ENCODE measurements around the gene RILP.

RILP gene

DNA sequence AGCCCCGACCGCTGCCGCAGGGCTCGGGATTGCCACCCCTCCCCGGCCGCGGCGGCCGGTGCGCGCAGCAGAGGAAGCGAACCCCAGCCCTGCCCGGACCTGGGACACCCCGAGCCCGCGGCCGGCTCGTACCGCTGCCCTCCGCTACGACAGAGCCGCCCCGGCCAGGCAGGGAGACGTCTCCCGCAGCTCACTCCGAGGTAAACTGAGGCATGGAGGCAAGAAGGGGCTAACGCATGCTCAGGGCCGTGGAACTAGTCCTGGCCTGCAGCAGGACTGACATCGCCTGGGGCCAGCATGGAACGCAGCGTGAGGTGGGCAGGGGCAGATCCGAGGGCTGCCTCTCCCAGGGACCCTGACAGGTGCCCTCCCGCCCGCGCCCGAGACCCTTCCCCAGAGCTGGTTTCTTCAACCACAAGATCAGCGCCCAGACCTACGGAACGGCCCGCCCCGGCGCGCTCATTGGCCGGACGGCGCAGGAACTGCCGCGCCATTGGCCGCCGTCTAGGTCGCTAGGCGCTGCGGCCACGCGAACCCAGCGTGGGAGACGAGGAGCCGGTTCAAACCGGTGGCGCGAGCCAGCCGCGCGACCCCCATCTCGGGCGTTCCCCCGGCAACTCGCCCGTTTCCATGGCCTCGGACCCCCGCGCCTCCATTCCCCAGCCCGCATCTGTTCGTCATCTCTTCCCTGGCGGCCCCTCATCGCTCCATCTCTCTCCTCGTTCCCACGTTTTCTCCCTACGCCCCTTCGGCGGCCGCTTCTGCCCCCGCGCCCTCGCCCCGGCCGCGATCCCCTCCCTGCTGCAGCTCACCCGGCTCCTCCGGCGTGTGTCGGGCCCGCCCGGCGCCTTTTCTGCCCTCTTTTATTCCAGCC lies 21.4 kb downstream of the RILP start, which contains the start of gene SLC43A2:
SLC43A2 (minus strand) TSS at position 853 of the 874 bp plus-strand sequence. CDS start 960 bp downstream, outside the sequence.
- DNase-seq: peak; percentile 69

DNA sequence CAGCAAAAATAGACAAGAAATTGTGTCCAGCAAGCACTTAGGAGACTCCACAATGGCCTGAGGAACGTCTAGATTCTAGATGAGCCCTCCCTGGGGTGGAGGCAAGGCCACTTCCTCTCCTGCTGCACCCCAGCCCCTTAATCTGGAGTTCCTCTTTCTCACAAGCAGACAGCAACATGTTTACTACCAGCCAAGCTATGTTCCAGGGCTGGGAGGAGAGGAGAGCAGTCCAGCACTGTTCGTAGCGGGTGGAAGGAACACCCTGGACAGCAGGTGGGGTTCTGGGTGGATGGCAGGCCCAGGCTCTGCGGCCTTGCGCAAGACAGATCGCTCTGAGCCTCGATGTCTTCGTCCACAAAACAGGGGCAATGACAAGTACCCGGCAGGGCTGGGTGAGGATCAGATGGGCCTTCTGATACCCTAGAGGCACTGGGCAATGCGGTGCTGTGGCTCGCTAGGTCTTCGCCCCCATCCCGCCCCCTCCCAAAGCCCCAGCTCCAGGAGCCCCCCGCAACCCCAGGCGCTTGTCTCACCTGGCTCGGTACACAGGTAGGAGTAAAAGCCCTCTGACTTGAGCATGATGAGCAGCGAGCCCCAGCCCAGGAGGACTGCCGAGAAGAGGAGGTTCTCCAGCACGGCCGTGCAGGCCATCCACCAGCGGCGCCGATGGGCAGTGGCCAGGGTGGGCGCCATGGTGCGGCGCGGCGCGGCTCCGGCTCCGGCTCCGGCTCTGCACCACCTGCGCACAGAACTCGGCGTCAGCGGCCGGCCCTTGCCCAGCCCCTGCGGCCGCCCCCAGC lies 22.3 kb downstream of the RILP start:
- DNase-seq: no peak

DNA sequence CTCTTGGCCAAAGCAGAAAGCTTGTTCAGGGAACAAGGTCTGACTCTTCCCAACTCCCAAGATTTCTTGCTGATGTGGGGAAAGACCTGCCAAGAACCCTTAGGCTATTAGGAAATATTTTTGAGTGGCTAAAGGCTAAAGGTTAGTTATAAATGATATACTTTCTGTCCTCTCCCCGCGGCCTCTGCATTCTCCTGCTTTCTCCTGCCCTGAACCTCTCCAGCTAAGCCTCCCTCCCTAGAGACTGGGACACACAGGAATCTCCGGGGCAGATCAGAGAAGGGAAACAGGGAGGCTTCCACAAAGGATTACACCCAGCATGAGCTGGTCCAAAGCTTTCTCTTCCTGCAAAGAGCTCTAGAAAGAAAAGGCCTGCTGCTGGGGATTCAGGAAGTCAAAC lies 23.3 kb downstream of the RILP start:
- DNase-seq: no peak

DNA sequence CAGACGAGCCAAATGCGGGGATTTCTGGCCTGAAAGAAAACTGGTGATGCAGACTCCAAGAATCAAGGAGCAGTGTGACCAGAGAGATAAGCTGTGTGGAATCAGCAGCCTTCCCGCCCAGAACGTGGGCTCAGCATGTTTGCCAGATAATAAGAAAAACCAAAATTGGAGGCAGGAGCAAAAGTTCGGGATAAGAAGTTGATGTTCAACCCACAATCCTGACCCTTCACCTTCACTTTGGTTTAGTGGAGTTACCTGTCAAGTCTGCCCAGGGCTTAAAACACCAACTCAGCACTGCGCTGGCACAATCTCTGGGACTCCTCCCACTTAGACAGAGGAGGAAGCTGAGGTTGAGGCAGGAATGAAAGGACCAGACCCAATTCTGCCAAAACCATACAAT lies 24.1 kb downstream of the RILP start:
- DNase-seq: no peak

DNA sequence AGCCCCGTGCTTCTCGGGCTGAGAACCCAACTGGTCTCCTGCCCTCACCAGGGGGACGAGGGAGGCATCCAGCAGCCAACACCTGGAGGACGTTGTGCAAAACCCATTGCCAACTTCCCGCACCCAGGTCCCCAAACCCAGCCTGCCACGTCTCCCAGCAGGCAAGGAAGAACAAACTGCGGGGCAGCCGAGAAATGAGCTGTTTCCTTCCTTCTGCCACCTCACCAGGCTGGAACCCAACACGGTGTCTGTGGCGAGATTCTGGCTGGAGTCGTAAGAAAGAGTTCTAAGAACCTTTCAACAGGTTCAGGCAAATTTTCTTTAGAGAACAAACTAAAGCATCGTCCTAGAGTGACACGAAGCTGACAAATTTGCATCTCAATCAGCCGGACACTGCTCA lies 24.6 kb downstream of the RILP start:
- DNase-seq: no peak

DNA sequence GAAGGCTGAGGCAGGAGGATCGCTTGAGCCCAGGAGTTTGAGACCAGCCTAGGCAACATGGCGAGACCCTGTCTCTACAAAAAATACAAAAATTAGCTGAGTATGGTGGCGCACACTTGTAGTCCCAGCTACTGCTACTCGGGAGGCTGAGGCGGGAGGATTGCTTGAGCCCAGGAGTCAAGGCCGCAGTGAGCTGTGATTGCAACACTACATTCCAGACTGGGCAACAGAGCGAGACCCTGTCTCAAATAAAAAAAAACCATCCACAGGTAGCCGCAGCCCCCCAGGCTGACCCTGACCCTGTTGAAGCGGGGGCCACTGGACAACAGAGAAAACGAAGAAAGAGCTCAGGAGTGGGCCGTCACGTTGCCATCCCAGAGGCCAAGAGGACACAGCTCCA lies 25.0 kb downstream of the RILP start:
- DNase-seq: no peak

DNA sequence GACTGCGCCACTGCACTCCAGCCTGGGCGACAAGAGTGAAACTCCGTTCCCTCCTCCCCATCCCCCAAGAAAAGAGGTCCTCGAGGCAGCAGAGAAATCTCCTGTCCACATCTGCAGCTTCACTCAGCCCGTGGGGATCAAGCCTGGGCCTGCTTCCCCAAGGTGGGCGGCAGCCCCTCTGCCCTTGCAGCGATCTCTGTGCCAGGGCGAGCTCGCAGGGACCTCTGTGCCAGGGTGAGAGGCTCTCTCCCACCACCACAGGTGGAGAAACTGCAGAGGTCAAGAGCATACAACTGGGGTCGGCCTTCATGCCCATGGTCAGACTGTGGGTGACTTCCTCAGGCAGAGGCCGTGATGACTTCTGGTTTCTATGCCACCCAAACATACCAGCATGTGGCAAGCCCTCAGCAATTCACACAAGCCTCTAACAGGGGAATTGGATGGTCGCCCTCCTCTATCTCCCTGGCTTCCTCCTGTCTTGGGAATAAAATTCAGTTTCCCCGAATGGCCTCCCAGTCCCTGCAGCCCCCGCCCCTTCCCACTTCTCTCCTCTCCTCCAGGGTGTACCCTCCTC lies 26.5 kb downstream of the RILP start:
- no peak for DNase-seq

DNA sequence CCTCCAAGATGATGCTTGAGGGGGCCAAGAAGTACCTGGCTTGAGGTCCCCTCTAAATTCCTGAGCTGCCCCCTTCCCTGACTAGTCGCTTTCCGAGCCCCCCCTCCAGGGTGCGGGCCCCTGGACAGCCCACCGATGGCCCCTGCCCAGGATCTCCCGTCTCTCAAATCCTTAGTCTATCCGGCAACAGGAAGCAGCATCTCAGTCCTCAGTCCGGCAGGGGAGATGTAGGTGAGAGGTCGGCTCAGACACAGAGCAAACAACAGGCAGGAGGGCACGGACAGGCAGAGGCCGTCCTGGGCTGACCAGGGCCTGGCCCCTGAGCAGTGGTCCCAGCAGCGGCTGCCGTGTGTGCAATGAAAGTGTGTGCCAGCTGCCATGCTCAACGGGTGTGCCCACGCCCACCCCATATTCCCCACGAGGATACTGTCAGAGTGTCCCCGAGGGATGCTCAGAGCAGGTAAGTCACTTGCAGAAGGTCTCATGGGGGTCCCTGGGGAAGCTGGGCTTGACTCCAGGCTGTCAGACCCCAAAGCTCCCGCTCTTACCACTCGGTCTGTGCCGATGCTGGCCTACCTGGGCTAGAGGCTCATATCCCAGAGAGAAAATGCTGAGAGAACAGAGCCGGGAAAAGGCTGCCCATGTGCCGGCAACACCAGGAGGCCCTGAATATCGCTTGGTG lies 28.3 kb downstream of the RILP start:
- DNase-seq: no peak

DNA sequence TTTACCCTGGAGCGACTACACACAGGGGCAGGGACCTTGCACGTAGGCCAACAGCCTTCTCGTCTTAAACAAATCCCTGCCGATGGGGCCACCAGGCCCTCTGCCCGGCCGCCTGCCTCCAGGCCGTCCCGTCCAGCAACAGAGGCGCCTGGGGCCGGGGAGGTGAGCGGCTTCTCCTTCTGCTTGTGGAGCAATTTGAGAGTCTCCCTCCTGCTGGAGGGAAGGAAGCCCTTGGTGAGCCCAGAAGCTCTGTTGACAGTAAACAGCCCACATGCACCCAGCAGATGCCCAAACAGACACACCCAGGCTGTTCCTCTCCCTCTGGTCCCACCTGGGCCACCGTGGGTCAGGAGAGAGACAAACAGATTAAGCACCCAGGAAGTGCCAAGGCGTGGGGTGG lies 29.2 kb downstream of the RILP start:
- DNase-seq: no peak

DNA sequence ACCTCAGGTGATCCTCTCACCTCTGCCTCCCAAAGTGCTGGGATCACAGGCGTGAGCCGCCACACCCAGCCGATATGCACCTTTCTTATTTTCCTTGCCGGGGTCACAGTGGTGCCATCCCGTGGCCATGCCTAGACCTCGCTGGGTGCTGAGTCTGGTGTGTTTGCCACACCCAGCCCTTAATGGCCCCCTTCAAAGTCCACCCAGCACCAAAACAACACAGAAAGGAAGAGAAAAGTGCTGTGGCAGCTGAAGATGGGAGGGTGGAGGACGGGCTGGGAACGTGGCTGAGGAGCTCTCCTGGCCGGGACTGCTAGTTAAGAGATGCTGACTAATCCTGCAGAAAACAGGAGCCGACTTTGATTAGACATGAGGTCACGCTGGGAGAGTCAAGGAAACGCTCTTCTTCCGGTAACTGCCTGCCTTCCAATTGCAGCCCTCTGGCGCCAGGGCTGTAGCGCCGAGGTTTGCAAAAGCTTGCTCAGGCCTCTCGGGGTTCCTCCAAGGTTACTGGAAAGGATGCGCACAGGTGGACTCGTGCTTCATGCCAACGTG lies 32.0 kb downstream of the RILP start:
- no peak for DNase-seq

DNA sequence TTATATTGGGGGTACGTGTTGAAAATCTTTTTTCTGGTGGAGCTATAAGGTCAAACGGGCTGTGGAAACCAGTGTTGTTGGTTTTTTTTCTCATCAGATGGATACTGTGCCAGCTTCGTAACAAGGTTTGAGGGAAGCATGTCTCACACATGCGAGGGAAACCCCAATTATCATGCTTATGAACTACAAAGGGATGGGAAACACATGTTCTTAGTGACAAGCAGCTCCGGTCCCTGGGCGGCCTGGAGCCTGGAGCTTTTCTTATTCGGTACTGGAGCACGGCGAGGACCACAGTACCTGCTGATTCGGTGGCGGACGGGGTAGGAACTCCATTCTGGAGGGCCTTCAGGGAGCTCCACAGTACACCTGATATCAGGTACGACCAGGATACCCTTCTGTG lies 33.6 kb downstream of the RILP start:
- DNase-seq: no peak

DNA sequence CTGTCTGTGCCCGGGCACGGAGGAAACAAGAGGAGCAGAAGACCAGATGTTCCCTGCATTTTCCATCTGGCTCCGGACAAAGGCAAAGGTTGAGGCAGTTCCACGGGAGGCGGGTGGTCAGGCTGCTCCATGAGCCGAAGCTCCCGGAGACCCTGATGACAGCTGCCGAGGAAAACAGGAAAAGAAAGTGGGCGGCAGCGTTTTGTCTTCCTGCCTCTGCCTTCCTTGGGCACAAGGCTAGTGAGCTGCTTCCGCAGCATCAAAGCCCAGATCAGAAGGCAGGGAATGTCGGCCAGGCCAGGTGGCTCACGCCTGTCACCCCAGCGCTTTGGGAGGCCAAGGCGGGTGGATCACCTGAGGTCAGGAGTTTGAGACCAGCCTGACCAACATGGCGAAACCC lies 37.3 kb downstream of the RILP start:
- no peak for DNase-seq

DNA sequence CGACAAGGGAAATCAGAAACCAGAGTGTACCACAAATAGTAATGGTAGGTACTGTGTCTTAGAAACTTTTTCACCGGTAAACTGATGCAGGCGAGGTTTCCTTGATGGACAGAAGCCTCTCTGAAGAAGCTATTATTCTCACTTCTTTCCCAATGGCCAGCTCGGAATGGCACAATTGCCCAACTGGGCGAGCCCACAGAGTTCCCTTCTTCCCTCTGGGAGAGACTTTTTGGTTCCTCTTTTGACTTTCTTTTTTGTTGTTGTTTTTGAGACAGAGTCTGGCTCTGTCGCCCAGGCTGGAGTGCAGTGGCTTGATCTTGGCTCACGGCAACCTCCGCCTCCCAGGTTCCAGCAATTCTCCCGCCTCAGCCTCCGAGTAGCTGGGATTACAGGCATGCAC lies 38.0 kb downstream of the RILP start:
- no peak for DNase-seq

DNA sequence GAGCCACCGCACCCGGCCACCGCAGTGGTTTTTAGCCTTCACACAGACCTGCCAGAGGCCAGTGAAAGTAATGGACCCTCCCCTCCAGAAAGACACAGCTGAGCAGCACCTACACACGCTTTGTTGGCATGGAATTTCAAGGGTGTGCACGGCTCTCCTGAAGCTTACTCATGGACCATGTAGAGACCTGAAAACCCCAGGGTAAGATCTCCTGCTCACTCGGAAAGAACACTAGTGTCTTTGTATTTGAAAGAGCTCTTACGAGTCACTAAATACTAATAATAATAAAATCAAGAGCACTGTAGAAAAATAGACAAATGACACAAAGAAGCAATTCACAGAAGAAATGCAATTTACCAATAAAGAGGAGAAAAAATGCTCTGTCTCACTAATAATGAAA lies 41.0 kb downstream of the RILP start:
- no peak for DNase-seq

DNA sequence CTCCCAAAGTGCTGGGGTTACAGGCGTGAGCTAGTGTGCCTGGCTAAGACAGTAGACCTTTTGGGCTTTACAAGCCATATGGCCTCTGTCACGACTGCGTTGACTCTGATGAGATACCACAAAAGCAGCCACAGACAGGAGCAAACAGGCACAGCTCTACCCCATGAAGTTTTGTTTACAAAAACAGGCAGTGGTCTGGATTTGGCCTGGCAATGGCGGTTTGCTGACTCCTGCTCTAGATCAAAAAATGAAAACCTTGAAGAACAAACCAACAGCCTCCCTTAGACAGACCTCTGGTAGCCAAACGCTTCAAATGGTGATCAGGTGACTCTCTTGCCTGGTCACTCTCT lies 41.7 kb downstream of the RILP start:
- no peak for DNase-seq

DNA sequence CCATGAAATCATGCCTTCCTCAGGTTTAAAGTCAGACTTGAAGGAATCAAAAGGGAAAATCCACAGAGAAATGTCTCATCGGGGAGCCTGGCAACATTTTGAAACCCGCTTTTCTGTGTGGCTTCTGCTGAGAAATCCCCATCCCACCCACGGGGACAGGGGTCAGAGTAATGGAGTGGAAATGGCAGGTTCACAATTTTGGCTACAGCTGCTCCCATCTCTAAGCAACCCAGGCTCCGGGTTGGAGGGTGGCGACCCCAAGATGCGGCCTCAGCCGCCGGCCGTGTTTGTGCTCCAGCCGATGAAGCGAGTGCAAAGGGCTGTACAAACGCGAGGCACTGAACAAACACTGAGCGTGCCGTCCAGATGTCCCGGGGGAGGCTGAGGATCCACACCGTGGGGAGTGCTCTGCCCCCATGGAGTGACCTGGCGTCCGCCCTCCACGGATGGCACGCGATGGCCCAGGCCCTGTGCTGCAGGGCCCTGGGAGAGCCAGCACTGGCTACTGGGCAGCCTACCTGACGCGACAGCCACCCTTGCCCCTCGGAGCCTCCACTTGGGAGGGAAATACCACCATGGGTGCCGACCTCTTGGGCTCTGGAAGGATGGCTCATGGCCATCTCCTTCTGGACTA lies 43.2 kb downstream of the RILP start:
- DNase-seq: no peak

DNA sequence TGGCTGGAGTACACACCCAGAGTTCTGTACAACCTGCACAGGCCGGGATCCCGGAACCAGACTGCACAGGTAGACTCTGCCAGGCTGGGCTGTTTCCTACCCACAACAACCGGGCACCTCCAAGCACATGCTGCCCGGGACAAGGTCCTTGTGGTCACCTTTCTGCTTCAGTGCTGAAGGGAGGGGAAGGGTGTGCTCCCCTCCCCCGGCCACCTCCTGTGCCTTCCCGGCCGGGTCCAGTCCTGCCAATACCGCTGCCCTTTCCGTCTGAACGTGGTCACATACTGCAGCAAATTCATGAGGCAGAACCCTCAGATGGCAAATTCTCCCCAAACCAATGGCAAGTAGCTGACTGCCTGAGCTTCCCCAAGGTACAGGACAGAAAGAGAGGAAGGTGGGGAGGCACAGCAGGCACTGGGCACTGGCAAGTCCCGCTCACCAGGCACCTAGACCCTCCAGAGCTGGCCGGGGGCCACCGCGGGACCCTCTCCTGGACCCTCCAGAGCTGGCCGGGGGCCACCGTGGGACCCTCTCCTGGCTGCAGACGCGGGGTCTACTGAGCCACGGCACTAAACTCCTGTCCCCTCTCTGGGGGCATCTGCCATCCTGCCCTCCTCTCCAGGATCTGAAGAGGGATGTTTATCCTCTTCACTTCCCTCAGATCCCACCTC lies 43.9 kb downstream of the RILP start:
- no peak for DNase-seq

DNA sequence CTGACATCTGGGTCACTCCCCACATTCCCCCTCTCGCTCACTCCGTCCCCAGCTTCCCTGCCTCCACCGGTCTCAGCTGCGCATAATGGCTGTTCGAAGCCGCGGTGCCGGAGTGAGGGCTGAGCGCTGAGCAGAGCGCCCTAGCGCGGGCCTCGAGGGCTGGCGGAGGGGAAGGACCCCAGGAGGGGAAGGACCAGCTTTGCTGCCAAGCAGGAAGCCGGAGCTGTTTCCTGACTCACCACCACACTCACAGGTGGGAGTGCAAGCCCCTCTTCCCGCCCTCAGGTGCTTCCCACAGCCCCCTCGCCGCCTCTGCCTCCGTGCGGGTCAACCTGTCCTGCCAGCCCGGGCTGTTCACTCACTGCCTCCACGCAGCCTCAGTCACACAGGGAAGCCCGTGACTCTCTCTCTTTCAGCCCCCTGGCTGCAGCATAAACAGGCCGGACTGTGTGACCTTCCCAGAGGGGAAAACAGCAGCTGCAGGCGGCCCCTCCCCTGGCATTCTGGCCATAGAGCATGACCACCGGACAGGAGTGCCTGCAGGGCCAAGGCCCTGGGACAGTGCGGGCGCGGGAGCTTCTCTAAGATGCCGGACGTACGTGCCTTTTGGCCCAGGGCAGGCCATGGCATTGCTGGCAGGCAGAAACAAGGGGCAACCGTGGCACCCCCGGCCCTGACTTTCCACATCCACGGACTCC lies 44.7 kb downstream of the RILP start:
- no peak for DNase-seq

DNA sequence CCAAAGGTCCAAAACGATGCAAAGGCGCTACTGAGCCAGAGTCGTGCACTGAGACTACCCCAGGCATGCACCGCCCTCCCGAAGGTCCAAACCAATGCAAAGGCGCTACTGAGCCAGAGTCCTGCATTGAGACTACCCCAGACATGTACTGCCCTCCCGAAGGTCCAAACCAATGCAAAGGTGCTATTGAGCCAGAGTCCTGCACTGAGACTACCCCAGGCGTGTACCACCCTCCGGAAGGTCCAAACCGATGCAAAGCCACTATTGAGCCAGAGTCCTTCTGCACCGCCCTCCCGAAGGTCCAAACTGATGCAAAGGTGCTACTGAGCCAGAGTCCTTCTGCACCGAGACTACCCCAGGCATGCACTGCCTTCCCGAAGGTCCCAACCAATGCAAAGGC lies 48.1 kb downstream of the RILP start:
- DNase-seq: no peak

DNA sequence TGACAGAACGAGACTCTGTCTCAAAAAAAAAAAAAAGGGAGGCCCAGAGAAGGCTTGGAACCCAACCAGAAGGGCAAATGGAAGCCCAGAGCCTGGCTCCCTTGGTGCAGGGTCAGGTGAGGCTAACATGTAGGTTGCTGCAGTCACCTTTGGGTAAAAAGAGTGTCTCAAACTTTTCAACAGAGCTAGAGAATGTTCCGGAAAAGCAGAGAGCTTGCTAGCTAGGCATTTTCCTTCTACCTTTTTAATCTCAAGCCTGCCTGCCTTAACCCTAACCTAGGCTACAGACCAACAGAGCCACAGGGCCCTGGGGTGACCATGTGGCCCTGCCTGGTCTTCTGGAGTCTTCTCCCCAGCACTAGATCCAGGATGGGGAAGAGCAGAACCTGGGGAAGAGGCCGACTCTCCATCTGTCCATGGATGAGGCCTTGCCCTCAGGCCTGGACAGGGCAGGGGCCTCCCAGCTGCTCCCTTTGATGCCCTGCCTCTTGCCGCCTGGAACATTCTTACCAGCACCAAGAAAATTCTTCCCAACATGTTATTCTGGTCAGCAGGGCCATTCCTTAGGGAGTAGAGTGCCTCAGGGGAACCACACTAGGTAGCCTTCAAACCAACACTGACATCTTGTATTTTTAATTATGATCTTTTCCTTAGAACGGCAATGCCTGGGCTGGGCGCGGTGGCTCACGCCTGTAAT lies 51.1 kb downstream of the RILP start:
- DNase-seq: no peak
